GM18520 (cell line): ENCODE data around the gene OR8B3.

Source experiments
- ATAC-seq: cut with Tn5 transposase; IDR thresholded peaks from one replicate; pipeline ENCODE4 v1.9.1; 2021; ENCODE audit not compliant: unreplicated experiment

Gene OR8B3

DNA sequence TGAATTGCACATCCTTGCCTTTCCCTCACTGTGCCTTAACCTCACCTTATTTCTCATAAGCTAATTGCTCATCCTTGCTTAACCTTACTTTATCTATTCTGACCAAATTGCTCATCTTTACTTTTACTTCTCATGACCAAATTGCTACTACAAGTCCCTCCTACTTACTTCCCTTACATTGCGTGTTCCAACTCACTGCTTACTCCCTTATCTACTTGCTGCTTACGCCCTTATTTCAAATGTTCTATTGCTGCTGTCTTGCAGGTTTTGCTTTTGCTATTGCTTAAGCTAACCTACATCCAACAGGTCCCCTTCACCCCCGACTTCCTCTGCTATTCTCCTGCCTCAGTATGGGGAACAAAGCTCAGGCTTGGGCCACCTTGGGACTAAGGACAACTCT is 22.5 kb downstream of the OR8B3 start:
- ATAC-seq, result no peak

DNA sequence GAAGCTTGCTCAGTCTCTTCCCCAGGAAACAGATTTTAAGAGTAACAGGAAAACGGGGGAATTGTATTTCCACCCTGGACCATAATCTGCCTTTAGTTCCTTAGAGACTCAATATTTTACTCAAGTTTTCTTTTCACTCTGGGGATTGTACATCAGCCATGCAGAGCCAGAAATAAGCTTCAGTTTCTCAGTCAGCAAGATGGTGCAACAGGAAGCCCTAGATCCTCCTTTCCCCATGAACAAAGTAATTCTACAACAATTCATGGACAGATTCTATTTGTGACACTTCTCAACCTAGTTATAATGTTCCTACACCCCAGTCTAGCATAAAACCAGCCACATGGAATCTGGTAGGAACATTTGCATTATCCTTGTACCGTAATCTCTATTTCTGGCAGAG is 39.3 kb downstream of the OR8B3 start:
- no peak for ATAC-seq

DNA sequence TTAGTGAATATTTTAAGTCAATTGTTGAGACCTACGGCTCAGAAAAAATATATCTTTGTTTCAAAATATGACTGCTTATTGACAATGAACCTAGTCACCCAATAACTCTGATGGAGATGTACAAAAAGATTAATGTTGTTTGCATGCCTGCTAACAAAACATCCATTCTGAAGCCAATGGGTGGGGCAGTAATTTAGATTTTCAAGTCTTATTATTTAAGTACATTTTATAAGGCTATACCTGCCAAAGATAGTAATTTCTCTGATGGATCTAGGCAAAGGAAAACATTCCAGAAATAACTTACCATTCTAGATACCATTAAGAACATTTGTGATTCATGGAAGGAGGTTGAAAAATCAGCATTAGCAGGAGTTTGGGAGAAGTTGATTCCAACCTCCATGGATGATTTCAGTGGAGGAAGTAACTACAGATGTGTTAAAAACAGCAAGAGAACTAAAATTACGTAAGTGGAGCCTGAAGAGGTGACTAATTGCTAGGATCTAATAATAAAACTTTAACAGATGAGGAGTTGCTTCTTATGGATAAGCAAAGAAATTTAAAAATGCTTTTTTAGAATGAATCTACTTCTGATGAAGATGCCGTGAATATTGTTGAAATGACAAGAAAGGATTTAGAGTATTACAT is 52.4 kb downstream of the OR8B3 start:
- no peak for ATAC-seq
